Cardiac fibroblast (primary cell): ENCODE measurements around the gene AHNAK2.
"Not testable (repeated sequence)": the region's sequence is repeated elsewhere in the genome, so short reads cannot be mapped to it uniquely, and the experiment has no call there.

Experiments
- DNase-seq, 2 donors: peaks; one replicate each; pipeline versions ENCODE4 v3.0.0 to v3.0.0-alpha.2; 2010; ENCODE audit warnings: low read depth in 2 of 2
- H3K4me3 ChIP-seq, 2 donors: replicated peaks in 1 of 2; 1 replicate in 1 of 2; 2 replicates in 1 of 2; pipeline ENCODE4 v1.5.1; 2011; ENCODE audit warnings: low read depth in 2 of 2, low read length in 2 of 2, mild to moderate bottlenecking in 2 of 2, moderate library complexity in 1 of 2
- TF ChIP-seq, protein P1 (sequence below): IDR thresholded peaks from one replicate; pipeline ENCODE4 v1.5.1; 2011; ENCODE audit warnings: low read depth, mild to moderate bottlenecking, low read length, inconsistent platforms

Gene AHNAK2

DNA sequence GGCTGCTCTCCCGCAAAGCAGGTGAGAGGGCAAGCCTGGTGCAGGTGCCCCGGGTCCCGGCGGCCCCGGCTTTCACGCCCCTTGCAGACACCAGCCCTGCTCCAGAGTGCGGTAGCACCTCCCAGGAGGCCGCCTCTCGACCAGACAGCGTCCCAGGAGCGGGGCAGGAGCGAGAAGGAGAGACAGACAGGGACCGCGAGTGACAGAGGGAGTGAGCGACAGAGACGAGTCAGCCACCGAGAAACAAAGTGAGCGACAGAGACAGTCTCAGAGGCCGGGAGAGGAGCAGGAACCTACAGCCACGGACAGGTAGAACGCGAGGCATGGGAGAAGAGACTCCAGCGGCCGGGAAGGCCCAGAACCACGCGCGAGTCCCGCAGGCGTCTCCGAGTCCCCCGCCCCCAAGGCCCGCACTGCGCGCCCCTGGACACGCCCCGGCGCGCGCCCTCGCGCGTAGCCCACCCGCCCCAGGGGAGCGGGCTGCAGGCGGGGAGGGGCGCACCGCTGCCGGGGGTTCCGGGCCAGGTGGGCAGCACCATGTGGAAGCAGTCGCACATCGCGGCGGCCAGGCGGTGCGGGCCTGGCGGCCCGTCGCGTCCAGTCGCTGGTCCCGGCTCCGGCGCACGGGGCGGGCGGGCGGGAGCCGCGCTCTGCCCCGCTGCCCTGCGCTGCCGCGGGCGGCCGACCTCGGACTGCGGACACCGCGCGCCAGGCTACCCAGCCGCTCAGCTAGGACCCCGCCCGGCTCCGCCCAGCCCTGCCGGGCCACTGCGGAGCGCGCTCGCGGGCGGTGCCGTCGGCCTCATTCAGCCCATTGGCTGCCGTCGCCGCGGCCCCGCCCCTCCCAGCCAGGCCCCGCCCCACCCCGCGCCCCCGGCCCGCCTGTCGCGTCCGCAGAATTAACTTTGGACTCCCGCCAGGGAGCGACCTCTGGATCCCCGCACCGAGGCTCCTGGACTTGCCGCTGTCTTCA lies at the start of gene AHNAK2:
TSS of gene AHNAK2 (minus strand) at position 694 of the 973 bp plus-strand sequence. CDS start at position 557, 137 bp downstream.
- TF ChIP-seq, protein P1, sequence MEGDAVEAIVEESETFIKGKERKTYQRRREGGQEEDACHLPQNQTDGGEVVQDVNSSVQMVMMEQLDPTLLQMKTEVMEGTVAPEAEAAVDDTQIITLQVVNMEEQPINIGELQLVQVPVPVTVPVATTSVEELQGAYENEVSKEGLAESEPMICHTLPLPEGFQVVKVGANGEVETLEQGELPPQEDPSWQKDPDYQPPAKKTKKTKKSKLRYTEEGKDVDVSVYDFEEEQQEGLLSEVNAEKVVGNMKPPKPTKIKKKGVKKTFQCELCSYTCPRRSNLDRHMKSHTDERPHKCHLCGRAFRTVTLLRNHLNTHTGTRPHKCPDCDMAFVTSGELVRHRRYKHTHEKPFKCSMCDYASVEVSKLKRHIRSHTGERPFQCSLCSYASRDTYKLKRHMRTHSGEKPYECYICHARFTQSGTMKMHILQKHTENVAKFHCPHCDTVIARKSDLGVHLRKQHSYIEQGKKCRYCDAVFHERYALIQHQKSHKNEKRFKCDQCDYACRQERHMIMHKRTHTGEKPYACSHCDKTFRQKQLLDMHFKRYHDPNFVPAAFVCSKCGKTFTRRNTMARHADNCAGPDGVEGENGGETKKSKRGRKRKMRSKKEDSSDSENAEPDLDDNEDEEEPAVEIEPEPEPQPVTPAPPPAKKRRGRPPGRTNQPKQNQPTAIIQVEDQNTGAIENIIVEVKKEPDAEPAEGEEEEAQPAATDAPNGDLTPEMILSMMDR: no peak
- peak; percentile 62 to 80 for DNase-seq
- H3K4me3 ChIP-seq: peak within 1 kb of the TSS; percentile 43 to 49

DNA sequence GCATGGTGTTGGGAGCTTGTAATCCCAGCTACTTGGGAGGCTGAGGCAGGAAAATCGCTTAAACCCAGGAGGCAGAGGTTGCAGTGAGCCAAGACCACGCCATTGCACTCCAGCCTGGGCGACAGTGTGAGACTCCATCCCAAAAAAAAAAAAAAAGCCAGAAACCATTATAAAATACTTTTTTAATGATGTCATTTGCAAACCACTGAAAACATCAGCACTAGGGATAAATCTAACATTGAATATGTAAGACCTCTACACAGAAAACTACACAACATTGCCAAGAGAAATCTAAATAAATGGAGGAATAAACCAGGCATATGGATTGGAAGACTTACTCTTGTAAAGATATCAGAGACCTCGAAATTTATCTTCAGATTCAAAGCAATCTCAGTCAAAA lies 49.5 kb upstream of the AHNAK2 start:
- not testable (repeated sequence) for H3K4me3 ChIP-seq, DNase-seq

DNA sequence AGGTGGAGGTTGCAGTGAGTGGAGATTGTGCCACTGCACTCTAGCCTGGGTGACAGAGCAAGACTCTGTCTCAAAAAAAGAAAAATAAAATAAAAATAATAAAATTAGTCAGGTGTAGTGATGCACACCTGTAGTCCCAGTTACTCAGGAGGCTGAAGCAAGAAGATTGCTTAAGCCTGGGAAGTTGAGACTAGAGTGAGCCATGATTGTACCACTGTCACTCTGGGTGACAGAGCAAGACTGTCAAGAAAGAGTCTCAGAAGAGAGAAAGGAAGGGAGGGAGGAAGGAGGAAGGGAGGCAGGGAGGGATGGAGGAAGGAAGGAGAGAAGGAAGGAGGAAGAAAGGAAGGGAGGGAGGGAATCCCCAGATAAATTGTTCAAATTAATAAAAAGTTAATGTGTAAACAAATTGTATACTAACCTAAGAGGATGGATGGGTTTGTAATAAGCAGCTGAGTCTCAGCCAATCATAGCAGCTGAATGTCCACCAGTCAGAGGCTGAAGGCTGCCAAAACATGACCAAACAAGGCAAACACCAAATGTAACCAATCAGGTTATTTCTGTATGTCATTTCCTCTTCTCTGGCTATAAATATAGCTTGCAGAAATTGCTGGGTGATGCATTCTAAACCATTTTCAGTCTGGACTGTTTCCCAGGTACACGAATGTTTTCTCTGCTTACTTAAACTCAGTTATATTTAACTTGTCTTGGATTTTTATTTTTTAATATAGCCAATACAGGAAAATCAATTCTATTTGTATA lies 48.8 kb upstream of the AHNAK2 start:
- H3K4me3 ChIP-seq: no peak overlapping the region
- peak; percentile 37 to 75 for DNase-seq
- TF ChIP-seq, protein P1: no peak

DNA sequence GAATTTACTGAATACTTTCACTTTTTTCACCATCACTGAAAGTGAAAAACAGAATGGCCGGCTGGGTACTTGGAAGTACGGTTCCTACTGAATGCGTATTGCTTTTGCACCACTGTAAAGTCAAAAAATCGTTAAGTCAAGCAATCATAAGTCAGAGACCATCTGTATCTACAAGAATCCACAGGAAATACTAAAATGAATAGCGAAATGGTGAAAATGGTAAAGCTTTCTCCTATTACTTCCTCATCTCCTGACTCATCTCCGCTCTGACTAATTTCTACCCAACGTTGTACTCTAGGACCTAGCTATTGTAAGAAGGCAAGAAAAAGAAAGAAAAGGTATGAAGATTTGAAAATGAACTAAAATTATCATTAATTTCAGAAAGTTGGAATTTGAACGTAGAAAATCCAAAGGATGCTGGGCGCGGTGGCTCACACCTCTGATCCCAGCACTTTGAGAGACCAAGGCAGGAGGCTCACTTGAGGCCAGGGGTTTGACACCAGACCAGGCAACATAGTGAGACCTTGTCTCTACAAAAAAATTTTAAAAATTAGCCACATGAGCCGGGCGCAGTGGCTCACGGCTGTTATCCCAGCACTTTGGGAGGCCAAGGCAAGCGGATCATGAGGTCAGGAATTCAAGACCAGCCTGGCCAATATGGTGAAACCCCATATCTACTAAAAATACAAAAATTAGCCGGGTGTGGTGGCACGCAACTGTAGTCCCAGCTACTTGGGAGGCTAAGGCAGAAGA lies 48.0 kb upstream of the AHNAK2 start:
- TF ChIP-seq, protein P1: no peak
- DNase-seq: peak in 1 of 2 donors; percentile 92
- no peak overlapping the region for H3K4me3 ChIP-seq

DNA sequence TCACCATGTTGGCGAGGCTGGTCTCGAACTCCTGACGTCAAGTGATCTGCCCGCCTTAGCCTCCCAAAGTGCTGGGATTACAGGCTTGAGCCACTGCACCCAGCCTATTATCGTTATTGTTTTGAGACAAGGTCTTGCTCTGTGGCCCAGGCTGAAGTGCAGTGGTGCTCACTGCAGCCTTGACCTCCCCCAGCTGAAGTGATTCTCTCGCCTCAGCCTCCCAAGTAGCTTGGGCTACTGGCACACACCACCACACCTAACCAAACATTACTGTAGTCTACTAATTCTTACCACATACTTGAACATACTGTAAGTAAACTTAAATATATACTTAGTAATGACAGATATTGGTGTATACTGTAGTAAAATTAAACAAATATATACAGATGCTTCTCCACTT lies 47.3 kb upstream of the AHNAK2 start:
- H3K4me3 ChIP-seq: no peak overlapping the region
- TF ChIP-seq, protein P1: no peak
- DNase-seq: no peak

DNA sequence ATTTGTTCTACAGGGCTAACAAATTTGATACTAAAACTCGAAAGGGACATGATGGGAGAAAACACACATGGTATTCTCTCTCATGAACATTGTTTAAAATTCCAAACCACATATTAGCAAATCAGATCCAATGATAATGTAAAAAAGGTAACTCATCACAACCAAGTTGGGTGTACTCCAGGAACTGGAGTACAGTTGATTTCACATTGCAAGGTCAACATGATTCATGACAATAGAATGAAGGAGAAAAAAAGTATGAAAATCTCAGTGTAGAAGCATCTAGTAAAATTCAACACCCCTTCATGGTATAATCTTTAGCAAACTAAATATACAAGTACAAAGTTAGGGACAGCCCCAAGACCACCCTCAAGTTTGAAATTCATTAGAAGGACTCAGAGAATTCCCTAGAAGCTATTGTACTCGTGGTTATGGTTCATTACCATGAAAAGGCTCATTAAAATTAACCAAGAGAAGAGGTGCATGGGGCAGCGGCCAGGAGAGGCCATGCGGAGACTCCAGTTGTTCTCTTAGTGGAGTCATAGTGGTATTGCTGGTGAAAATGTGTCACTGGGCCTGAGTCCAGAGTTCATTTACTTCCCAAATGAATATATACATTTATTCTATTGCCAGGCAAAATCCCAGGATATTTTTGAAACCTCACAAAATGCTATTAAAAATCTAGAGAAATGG lies 45.8 kb upstream of the AHNAK2 start:
- peak; percentile 39 to 84 for DNase-seq
- H3K4me3 ChIP-seq: no peak overlapping the region
- TF ChIP-seq, protein P1: no peak
